ENCODE results near the gene A4GALT. TPM values are rescaled to one million over a fixed set of nuclear protein-coding genes. Genes with fewer than 3 reads are reported as not detected.

Gene A4GALT, protein sequence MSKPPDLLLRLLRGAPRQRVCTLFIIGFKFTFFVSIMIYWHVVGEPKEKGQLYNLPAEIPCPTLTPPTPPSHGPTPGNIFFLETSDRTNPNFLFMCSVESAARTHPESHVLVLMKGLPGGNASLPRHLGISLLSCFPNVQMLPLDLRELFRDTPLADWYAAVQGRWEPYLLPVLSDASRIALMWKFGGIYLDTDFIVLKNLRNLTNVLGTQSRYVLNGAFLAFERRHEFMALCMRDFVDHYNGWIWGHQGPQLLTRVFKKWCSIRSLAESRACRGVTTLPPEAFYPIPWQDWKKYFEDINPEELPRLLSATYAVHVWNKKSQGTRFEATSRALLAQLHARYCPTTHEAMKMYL
- total RNA-seq = 19.2 and 20.9 TPM in 2 replicates

DNA sequence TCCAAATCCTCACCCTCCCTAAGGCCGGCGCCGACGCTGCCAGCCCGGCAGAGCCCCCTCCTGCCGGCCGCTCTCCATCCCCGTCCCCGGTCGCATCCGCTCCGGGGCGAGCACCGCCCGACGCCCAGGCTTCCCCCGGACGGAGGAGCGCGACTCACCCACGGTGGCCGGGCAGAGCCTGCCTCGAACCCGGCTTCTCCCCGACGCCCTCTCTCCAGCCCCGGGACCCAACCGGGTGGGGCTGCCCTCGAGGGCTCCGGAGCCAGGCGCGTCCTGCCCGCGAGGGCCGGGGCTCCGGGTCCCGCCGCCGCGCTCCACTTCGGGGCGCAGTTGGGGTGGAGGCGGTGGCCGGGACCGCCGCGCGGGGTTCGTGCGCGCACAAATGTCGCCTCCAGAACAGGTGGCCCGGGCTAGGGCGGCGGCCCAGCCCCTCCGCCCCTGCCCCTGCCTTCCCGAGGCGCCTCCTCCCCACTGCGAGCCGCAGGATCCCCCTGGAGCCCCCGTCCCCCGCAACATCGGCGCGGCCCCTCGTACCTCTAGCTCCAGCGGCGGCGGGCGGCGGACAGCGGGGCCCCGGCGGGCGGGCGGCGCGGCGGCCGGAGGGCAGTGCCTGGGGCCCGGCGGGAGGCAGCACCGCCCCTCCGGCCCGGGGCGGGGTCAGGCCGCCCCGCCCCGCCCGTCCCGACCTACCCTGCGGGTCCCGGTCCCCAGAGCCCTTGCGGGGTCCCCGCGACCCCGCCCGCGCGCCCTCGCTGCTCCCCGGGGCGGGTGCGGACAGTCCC lies at the start of gene A4GALT:
Gene A4GALT (minus strand): TSS at position 608 of the 782 bp plus-strand sequence. CDS start 26,919 bp downstream, outside the sequence.

DNA sequence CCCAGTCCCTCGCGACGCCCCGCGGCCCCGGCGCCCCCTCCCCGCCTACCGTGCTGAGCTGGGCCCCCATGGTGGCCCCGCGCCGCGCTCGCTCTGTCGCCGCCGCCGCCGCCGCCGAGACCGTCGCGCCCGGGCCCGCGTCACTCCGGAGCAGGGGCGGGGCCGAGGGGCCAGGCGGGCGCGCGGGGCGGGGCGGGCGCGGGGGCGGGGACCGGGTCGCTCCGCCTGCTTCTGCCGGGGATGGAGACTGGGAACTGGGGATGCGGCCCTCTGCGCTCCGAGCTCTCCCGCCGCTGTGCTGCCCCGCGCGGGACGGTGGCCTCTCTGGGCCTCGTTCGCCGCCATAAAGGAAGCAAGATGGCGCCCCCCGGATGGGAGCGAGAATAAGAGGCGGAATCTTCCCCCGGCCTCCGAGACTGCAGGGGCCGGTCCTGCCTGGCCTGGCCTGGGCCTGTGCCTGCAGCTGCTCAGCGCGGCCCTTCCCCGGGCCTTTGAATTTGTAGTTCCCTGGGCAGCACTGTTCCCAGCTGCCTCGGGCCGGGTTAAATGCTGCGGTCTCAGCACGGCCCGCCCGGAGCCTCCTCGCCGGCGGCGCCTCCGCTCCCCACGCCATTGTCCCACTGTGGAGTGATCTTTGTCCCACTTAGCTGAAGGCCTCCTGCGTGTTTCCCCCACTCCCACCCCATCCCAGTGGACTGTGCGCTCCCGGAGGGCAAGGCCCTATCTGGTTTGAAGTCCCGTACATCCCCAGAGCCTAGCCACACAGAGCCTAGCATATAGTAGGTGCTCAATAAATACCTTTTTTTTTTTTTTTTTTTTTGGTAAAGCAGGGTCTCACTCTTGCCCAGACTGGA lies 71.2 kb downstream of the A4GALT start, which contains the start of gene CYB5R3:
Gene CYB5R3 (minus strand): TSS at position 147 of the 854 bp plus-strand sequence. CDS start 77 bp downstream, at position 70.

Other genes with a start within 250 kb of the A4GALT start
- gene RRP7A, start 201.1 kb downstream of the A4GALT start, total RNA-seq = 22.3 and 48.5 TPM in 2 replicates
- 3.6 and 4.8 TPM in 2 replicates for gene SERHL2, start 166.9 kb downstream of the A4GALT start, total RNA-seq
- gene POLDIP3, start 106.0 kb downstream of the A4GALT start, total RNA-seq = 19.4 and 30.5 TPM in 2 replicates
- gene ATP5MGL, start 80.3 kb downstream of the A4GALT start, total RNA-seq = 0.28 and 0.58 TPM in 2 replicates
- 40.8 and 66.5 TPM in 2 replicates for gene CYB5R3, start 71.5 kb downstream of the A4GALT start, total RNA-seq
- gene ARFGAP3, start 136.4 kb upstream of the A4GALT start, total RNA-seq = 111 and 116 TPM in 2 replicates

Measured in regular cardiac myocyte (primary cell).